ENCODE data around the gene RASSF4.

Gene RASSF4

GRCh38 chr10:44921506-44921905 lies 38.1 kb upstream of the RASSF4 start:
- Histone ChIP-seq H3K27ac (ENCODE audit: low read length) (no peak overlapping the region), H3K4me3 (ENCODE audit: low read length) (no peak overlapping the region), H3K27me3 (ENCODE audit: control insufficient read depth, insufficient read depth, low read length) (no peaks in the 10 kb centered on the region), H3K9ac (ENCODE audit: low read length) (no peak overlapping the region), H3K9me3 (ENCODE audit: control insufficient read depth, low read depth, low read length) (no peaks in the 10 kb centered on the region), H3K4me1 (ENCODE audit: control insufficient read depth, low read depth, low read length) (peaks cover 5% of the 10 kb centered on the region), H3K36me3 (ENCODE audit: control insufficient read depth, low read depth, low read length) (no peaks in the 10 kb centered on the region)

- no peak overlapping the region for H3K4me3 ChIP-seq (ENCODE audit: low read length)
- H3K4me1 ChIP-seq (ENCODE audit: control insufficient read depth, low read depth, low read length): peaks cover 5% of the 10 kb centered on the region
- no peaks in the 10 kb centered on the region for H3K36me3 ChIP-seq (ENCODE audit: control insufficient read depth, low read depth, low read length)
- no peaks in the 10 kb centered on the region for H3K27me3 ChIP-seq (ENCODE audit: control insufficient read depth, insufficient read depth, low read length)
- no peaks in the 10 kb centered on the region for H3K9me3 ChIP-seq (ENCODE audit: control insufficient read depth, low read depth, low read length)
- H3K9ac ChIP-seq (ENCODE audit: low read length): no peak overlapping the region
- H3K27ac ChIP-seq (ENCODE audit: low read length): no peak overlapping the region
Observed at GRCh38 chr10:44922021-44922420, 37.6 kb upstream of the RASSF4 start.

GRCh38 chr10:44922796-44923545 lies 36.6 kb upstream of the RASSF4 start:
- H3K27ac ChIP-seq (ENCODE audit: low read length): no peak overlapping the region
- H3K36me3 ChIP-seq (ENCODE audit: control insufficient read depth, low read depth, low read length): no peaks in the 10 kb centered on the region
- no peak overlapping the region for H3K9ac ChIP-seq (ENCODE audit: low read length)

GRCh38 chr10:44923611-44924010 lies 36.0 kb upstream of the RASSF4 start:
- no peaks in the 10 kb centered on the region for H3K9me3 ChIP-seq (ENCODE audit: control insufficient read depth, low read depth, low read length)

More at GRCh38 chr10:44922796-44923545, 36.6 kb upstream of the RASSF4 start:
- H3K4me3 ChIP-seq (ENCODE audit: low read length): no peak overlapping the region
- no peaks in the 10 kb centered on the region for H3K27me3 ChIP-seq (ENCODE audit: control insufficient read depth, insufficient read depth, low read length)
- H3K9me3 ChIP-seq (ENCODE audit: control insufficient read depth, low read depth, low read length): no peaks in the 10 kb centered on the region
- peaks cover 5% of the 10 kb centered on the region for H3K4me1 ChIP-seq (ENCODE audit: control insufficient read depth, low read depth, low read length)

GRCh38 chr10:44924261-44925040 lies 35.2 kb upstream of the RASSF4 start:
- Histone ChIP-seq H3K4me1 (ENCODE audit: control insufficient read depth, low read depth, low read length) (peaks cover 5% of the 10 kb centered on the region), H3K27ac (ENCODE audit: low read length) (no peak overlapping the region), H3K36me3 (ENCODE audit: control insufficient read depth, low read depth, low read length) (no peaks in the 10 kb centered on the region), H3K27me3 (ENCODE audit: control insufficient read depth, insufficient read depth, low read length) (no peaks in the 10 kb centered on the region), H3K9me3 (ENCODE audit: control insufficient read depth, low read depth, low read length) (no peaks in the 10 kb centered on the region), H3K4me3 (ENCODE audit: low read length) (no peak overlapping the region), H3K9ac (ENCODE audit: low read length) (no peak overlapping the region)

More at GRCh38 chr10:44923611-44924010, 36.0 kb upstream of the RASSF4 start:
- H3K4me1 ChIP-seq (ENCODE audit: control insufficient read depth, low read depth, low read length): peaks cover 5% of the 10 kb centered on the region
- H3K27ac ChIP-seq (ENCODE audit: low read length): no peak overlapping the region
- no peak overlapping the region for H3K4me3 ChIP-seq (ENCODE audit: low read length)
- H3K9ac ChIP-seq (ENCODE audit: low read length): no peak overlapping the region
- H3K36me3 ChIP-seq (ENCODE audit: control insufficient read depth, low read depth, low read length): no peaks in the 10 kb centered on the region
- H3K27me3 ChIP-seq (ENCODE audit: control insufficient read depth, insufficient read depth, low read length): no peaks in the 10 kb centered on the region

- no peak overlapping the region for H3K9ac ChIP-seq (ENCODE audit: low read length)
- no peaks in the 10 kb centered on the region for H3K27me3 ChIP-seq (ENCODE audit: control insufficient read depth, insufficient read depth, low read length)
- H3K4me1 ChIP-seq (ENCODE audit: control insufficient read depth, low read depth, low read length): peaks cover 5% of the 10 kb centered on the region
- no peaks in the 10 kb centered on the region for H3K9me3 ChIP-seq (ENCODE audit: control insufficient read depth, low read depth, low read length)
- no peak overlapping the region for H3K27ac ChIP-seq (ENCODE audit: low read length)
- H3K4me3 ChIP-seq (ENCODE audit: low read length): no peak overlapping the region
- H3K36me3 ChIP-seq (ENCODE audit: control insufficient read depth, low read depth, low read length): no peaks in the 10 kb centered on the region
Observed at GRCh38 chr10:44925224-44925623, 34.4 kb upstream of the RASSF4 start.

GRCh38 chr10:44925811-44926750 lies 33.5 kb upstream of the RASSF4 start:
- Histone ChIP-seq H3K9me3 (ENCODE audit: control insufficient read depth, low read depth, low read length) (no peaks in the 10 kb centered on the region), H3K4me3 (ENCODE audit: low read length) (no peak overlapping the region), H3K36me3 (ENCODE audit: control insufficient read depth, low read depth, low read length) (no peaks in the 10 kb centered on the region), H3K27me3 (ENCODE audit: control insufficient read depth, insufficient read depth, low read length) (no peaks in the 10 kb centered on the region), H3K4me1 (ENCODE audit: control insufficient read depth, low read depth, low read length) (peaks cover 5% of the 10 kb centered on the region), H3K9ac (ENCODE audit: low read length) (no peak overlapping the region), H3K27ac (ENCODE audit: low read length) (no peak overlapping the region)

GRCh38 chr10:44926751-44927351 lies 32.8 kb upstream of the RASSF4 start:
- Histone ChIP-seq H3K27ac (ENCODE audit: low read length) (no peak overlapping the region), H3K4me1 (ENCODE audit: control insufficient read depth, low read depth, low read length) (peaks cover 5% of the 10 kb centered on the region), H3K27me3 (ENCODE audit: control insufficient read depth, insufficient read depth, low read length) (no peaks in the 10 kb centered on the region), H3K4me3 (ENCODE audit: low read length) (no peak overlapping the region), H3K9me3 (ENCODE audit: control insufficient read depth, low read depth, low read length) (no peaks in the 10 kb centered on the region), H3K36me3 (ENCODE audit: control insufficient read depth, low read depth, low read length) (no peaks in the 10 kb centered on the region), H3K9ac (ENCODE audit: low read length) (no peak overlapping the region)

GRCh38 chr10:44927352-44927751 lies 32.2 kb upstream of the RASSF4 start:
- Histone ChIP-seq H3K9me3 (ENCODE audit: control insufficient read depth, low read depth, low read length) (no peaks in the 10 kb centered on the region), H3K27me3 (ENCODE audit: control insufficient read depth, insufficient read depth, low read length) (no peaks in the 10 kb centered on the region), H3K4me1 (ENCODE audit: control insufficient read depth, low read depth, low read length) (peaks cover 5% of the 10 kb centered on the region), H3K4me3 (ENCODE audit: low read length) (no peak overlapping the region), H3K9ac (ENCODE audit: low read length) (no peak overlapping the region), H3K36me3 (ENCODE audit: control insufficient read depth, low read depth, low read length) (no peaks in the 10 kb centered on the region), H3K27ac (ENCODE audit: low read length) (no peak overlapping the region)

- Histone ChIP-seq H3K4me1 (ENCODE audit: control insufficient read depth, low read depth, low read length) (peaks cover 5% of the 10 kb centered on the region), H3K27me3 (ENCODE audit: control insufficient read depth, insufficient read depth, low read length) (no peaks in the 10 kb centered on the region), H3K27ac (ENCODE audit: low read length) (no peak overlapping the region), H3K36me3 (ENCODE audit: control insufficient read depth, low read depth, low read length) (no peaks in the 10 kb centered on the region), H3K9me3 (ENCODE audit: control insufficient read depth, low read depth, low read length) (no peaks in the 10 kb centered on the region), H3K4me3 (ENCODE audit: low read length) (no peak overlapping the region), H3K9ac (ENCODE audit: low read length) (no peak overlapping the region)
Observed at GRCh38 chr10:44928462-44928861, 31.1 kb upstream of the RASSF4 start.
